ENCODE results near the gene IKZF2.

The IKZF2 gene

GRCh38 chr2:213091765-213092164 lies 59.6 kb downstream of the IKZF2 start:
- no peak overlapping the region for H3K9ac ChIP-seq (ENCODE audit: low read length)
- no peak overlapping the region for H3K27ac ChIP-seq (ENCODE audit: low read depth, low read length)
- H3K27me3 ChIP-seq (ENCODE audit: control insufficient read depth, insufficient read depth, low read length): no peaks in the 10 kb centered on the region
- no peaks in the 10 kb centered on the region for H3K4me1 ChIP-seq (ENCODE audit: control insufficient read depth, insufficient read depth, low read length)
- no peak overlapping the region for H3K4me3 ChIP-seq (ENCODE audit: low read depth, low read length)
- no peaks in the 10 kb centered on the region for H3K36me3 ChIP-seq (ENCODE audit: control insufficient read depth, insufficient read depth, low read length)
- no peaks in the 10 kb centered on the region for H3K9me3 ChIP-seq (ENCODE audit: control insufficient read depth, insufficient read depth, low read depth, low read length)

- H3K9ac ChIP-seq (ENCODE audit: low read length): no peak overlapping the region
These were observed 60.6 kb downstream of the IKZF2 start for GRCh38 chr2:213090772-213091171.

GRCh38 chr2:213089438-213089837 lies 62.0 kb downstream of the IKZF2 start:
- Histone ChIP-seq H3K4me1 (ENCODE audit: control insufficient read depth, insufficient read depth, low read length) (peaks cover 8% of the 10 kb centered on the region; the same call in 1 of the 2 replicates), H3K27me3 (ENCODE audit: control insufficient read depth, insufficient read depth, low read length) (no peaks in the 10 kb centered on the region), H3K9ac (ENCODE audit: low read length) (no peak overlapping the region), H3K36me3 (ENCODE audit: control insufficient read depth, insufficient read depth, low read length) (no peaks in the 10 kb centered on the region), H3K4me3 (ENCODE audit: low read depth, low read length) (no peak overlapping the region), H3K27ac (ENCODE audit: low read depth, low read length) (no peak overlapping the region), H3K9me3 (ENCODE audit: control insufficient read depth, insufficient read depth, low read depth, low read length) (no peaks in the 10 kb centered on the region)

More at GRCh38 chr2:213090772-213091171, 60.6 kb downstream of the IKZF2 start:
- H3K36me3 ChIP-seq (ENCODE audit: control insufficient read depth, insufficient read depth, low read length): no peaks in the 10 kb centered on the region
- no peaks in the 10 kb centered on the region for H3K9me3 ChIP-seq (ENCODE audit: control insufficient read depth, insufficient read depth, low read depth, low read length)
- H3K4me3 ChIP-seq (ENCODE audit: low read depth, low read length): no peak overlapping the region
- H3K27me3 ChIP-seq (ENCODE audit: control insufficient read depth, insufficient read depth, low read length): no peaks in the 10 kb centered on the region
- no peak overlapping the region for H3K27ac ChIP-seq (ENCODE audit: low read depth, low read length)
- H3K4me1 ChIP-seq (ENCODE audit: control insufficient read depth, insufficient read depth, low read length): peaks cover 6% of the 10 kb centered on the region; the same call in 1 of the 2 replicates

GRCh38 chr2:213087040-213087439 lies 64.4 kb downstream of the IKZF2 start:
- Histone ChIP-seq H3K36me3 (ENCODE audit: control insufficient read depth, insufficient read depth, low read length) (no peaks in the 10 kb centered on the region), H3K27ac (ENCODE audit: low read depth, low read length) (no peak overlapping the region), H3K4me1 (ENCODE audit: control insufficient read depth, insufficient read depth, low read length) (peaks cover 8% of the 10 kb centered on the region; the same call in 1 of the 2 replicates), H3K4me3 (ENCODE audit: low read depth, low read length) (no peak overlapping the region), H3K9me3 (ENCODE audit: control insufficient read depth, insufficient read depth, low read depth, low read length) (no peaks in the 10 kb centered on the region), H3K9ac (ENCODE audit: low read length) (no peak overlapping the region), H3K27me3 (ENCODE audit: control insufficient read depth, insufficient read depth, low read length) (no peaks in the 10 kb centered on the region)

- Histone ChIP-seq H3K9me3 (ENCODE audit: control insufficient read depth, insufficient read depth, low read depth, low read length) (no peaks in the 10 kb centered on the region), H3K9ac (ENCODE audit: low read length) (peak overlapping the region; percentile 36), H3K27me3 (ENCODE audit: control insufficient read depth, insufficient read depth, low read length) (no peaks in the 10 kb centered on the region), H3K36me3 (ENCODE audit: control insufficient read depth, insufficient read depth, low read length) (no peaks in the 10 kb centered on the region), H3K4me1 (ENCODE audit: control insufficient read depth, insufficient read depth, low read length) (peaks cover 8% of the 10 kb centered on the region; the same call in 1 of the 2 replicates), H3K27ac (ENCODE audit: low read depth, low read length) (peak overlapping the region; percentile 38; the same call in 1 of the 2 replicates), H3K4me3 (ENCODE audit: low read depth, low read length) (no peak overlapping the region; the same call in 1 of the 2 replicates)
These were observed 64.8 kb downstream of the IKZF2 start for GRCh38 chr2:213086571-213086970.

- Histone ChIP-seq H3K9ac (ENCODE audit: low read length) (peak overlapping the region; percentile 36), H3K9me3 (ENCODE audit: control insufficient read depth, insufficient read depth, low read depth, low read length) (no peaks in the 10 kb centered on the region), H3K4me3 (ENCODE audit: low read depth, low read length) (no peak overlapping the region; the same call in 1 of the 2 replicates), H3K4me1 (ENCODE audit: control insufficient read depth, insufficient read depth, low read length) (peaks cover 8% of the 10 kb centered on the region; the same call in 1 of the 2 replicates), H3K36me3 (ENCODE audit: control insufficient read depth, insufficient read depth, low read length) (no peaks in the 10 kb centered on the region), H3K27ac (ENCODE audit: low read depth, low read length) (peak overlapping the region; percentile 38; the same call in 1 of the 2 replicates), H3K27me3 (ENCODE audit: control insufficient read depth, insufficient read depth, low read length) (no peaks in the 10 kb centered on the region)
These were observed 65.4 kb downstream of the IKZF2 start for GRCh38 chr2:213086050-213086449.

- no peaks in the 10 kb centered on the region for H3K36me3 ChIP-seq (ENCODE audit: control insufficient read depth, insufficient read depth, low read length)
- H3K4me3 ChIP-seq (ENCODE audit: low read depth, low read length): no peak overlapping the region
- H3K27me3 ChIP-seq (ENCODE audit: control insufficient read depth, insufficient read depth, low read length): no peaks in the 10 kb centered on the region
- H3K4me1 ChIP-seq (ENCODE audit: control insufficient read depth, insufficient read depth, low read length): peaks cover 8% of the 10 kb centered on the region; the same call in 1 of the 2 replicates
- no peak overlapping the region for H3K9ac ChIP-seq (ENCODE audit: low read length)
- H3K9me3 ChIP-seq (ENCODE audit: control insufficient read depth, insufficient read depth, low read depth, low read length): no peaks in the 10 kb centered on the region
- H3K27ac ChIP-seq (ENCODE audit: low read depth, low read length): no peak overlapping the region; the same call in 1 of the 2 replicates
These were observed 65.9 kb downstream of the IKZF2 start for GRCh38 chr2:213085538-213085937.

- Histone ChIP-seq H3K4me1 (ENCODE audit: control insufficient read depth, insufficient read depth, low read length) (peaks cover 8% of the 10 kb centered on the region; the same call in 1 of the 2 replicates), H3K9ac (ENCODE audit: low read length) (no peak overlapping the region), H3K27ac (ENCODE audit: low read depth, low read length) (no peak overlapping the region), H3K9me3 (ENCODE audit: control insufficient read depth, insufficient read depth, low read depth, low read length) (no peaks in the 10 kb centered on the region), H3K36me3 (ENCODE audit: control insufficient read depth, insufficient read depth, low read length) (no peaks in the 10 kb centered on the region), H3K4me3 (ENCODE audit: low read depth, low read length) (no peak overlapping the region), H3K27me3 (ENCODE audit: control insufficient read depth, insufficient read depth, low read length) (no peaks in the 10 kb centered on the region)
These were observed 67.2 kb downstream of the IKZF2 start for GRCh38 chr2:213084261-213084660.

- Histone ChIP-seq H3K27ac (ENCODE audit: low read depth, low read length) (no peak overlapping the region), H3K9me3 (ENCODE audit: control insufficient read depth, insufficient read depth, low read depth, low read length) (no peaks in the 10 kb centered on the region), H3K4me1 (ENCODE audit: control insufficient read depth, insufficient read depth, low read length) (peaks cover 5% of the 10 kb centered on the region; the same call in 1 of the 2 replicates), H3K9ac (ENCODE audit: low read length) (no peak overlapping the region), H3K27me3 (ENCODE audit: control insufficient read depth, insufficient read depth, low read length) (no peaks in the 10 kb centered on the region), H3K4me3 (ENCODE audit: low read depth, low read length) (no peak overlapping the region), H3K36me3 (ENCODE audit: control insufficient read depth, insufficient read depth, low read length) (no peaks in the 10 kb centered on the region)
These were observed 70.3 kb downstream of the IKZF2 start for GRCh38 chr2:213080969-213081617.

GRCh38 chr2:213079756-213080155 lies 71.7 kb downstream of the IKZF2 start:
- Histone ChIP-seq H3K4me1 (ENCODE audit: control insufficient read depth, insufficient read depth, low read length) (no peaks in the 10 kb centered on the region), H3K9me3 (ENCODE audit: control insufficient read depth, insufficient read depth, low read depth, low read length) (no peaks in the 10 kb centered on the region), H3K4me3 (ENCODE audit: low read depth, low read length) (no peak overlapping the region), H3K27me3 (ENCODE audit: control insufficient read depth, insufficient read depth, low read length) (no peaks in the 10 kb centered on the region), H3K27ac (ENCODE audit: low read depth, low read length) (no peak overlapping the region), H3K36me3 (ENCODE audit: control insufficient read depth, insufficient read depth, low read length) (no peaks in the 10 kb centered on the region), H3K9ac (ENCODE audit: low read length) (no peak overlapping the region)

GRCh38 chr2:213078686-213079085 lies 72.7 kb downstream of the IKZF2 start:
- Histone ChIP-seq H3K27me3 (ENCODE audit: control insufficient read depth, insufficient read depth, low read length) (no peaks in the 10 kb centered on the region), H3K36me3 (ENCODE audit: control insufficient read depth, insufficient read depth, low read length) (no peaks in the 10 kb centered on the region), H3K9ac (ENCODE audit: low read length) (no peak overlapping the region), H3K27ac (ENCODE audit: low read depth, low read length) (no peak overlapping the region), H3K4me3 (ENCODE audit: low read depth, low read length) (no peak overlapping the region), H3K9me3 (ENCODE audit: control insufficient read depth, insufficient read depth, low read depth, low read length) (no peaks in the 10 kb centered on the region), H3K4me1 (ENCODE audit: control insufficient read depth, insufficient read depth, low read length) (no peaks in the 10 kb centered on the region)
